PC-9 (cell line): ENCODE measurements around the gene PRR19. TPM values are rescaled to one million over a fixed set of nuclear protein-coding genes. Genes with fewer than 3 reads are reported as not detected.
A peak's percentile ranks its signal among the peaks of the same experiment; 100 is the strongest.

Experiments
- BruUV-seq: library from RNA; stranded (reverse); fragments of 400-500 nt; replicated peaks from 2 replicates; lab custom pipeline; 2021; lab: Mats Ljungman, UMichigan
- CTCF ChIA-PET: fragments of 300-600 bp; sonication (Branson Sonifier 250); formaldehyde crosslinking; loops from one replicate; lab custom pipeline; 2022; ENCODE audit warnings: antibody characterized with exemption; lab: Charles Lee
- POLR2A ChIA-PET: fragments of 300-600 bp; sonication (Branson Sonifier 250); formaldehyde crosslinking; loops from one replicate; lab custom pipeline; 2022; ENCODE audit warnings: antibody characterized with exemption; ENCODE audit not compliant: unreplicated experiment; lab: Charles Lee
- DNase-seq, 2 experiments: peaks; one replicate each; pipeline versions ENCODE4 v3.0.0 to v3.0.0-alpha.2; 2015 to 2022; ENCODE audit warnings: mixed read lengths in 1 of 2
- H2AFZ ChIP-seq: fragments of 200-600 bp; sonication (generic); 2 replicates; pipeline ENCODE4 v1.8.1; 2017; ENCODE audit warnings: antibody characterized with exemption
- H3F3A ChIP-seq: fragments of 200-600 bp; sonication (generic); 2 replicates; pipeline ENCODE4 v1.8.1; 2017; ENCODE audit warnings: antibody characterized with exemption, mild to moderate bottlenecking, low read depth; ENCODE audit not compliant: insufficient read depth
- H3K27ac ChIP-seq: fragments of 200-600 bp; sonication (generic); 2 replicates; pipeline ENCODE4 v1.6.1; 2016; ENCODE audit warnings: mixed run types
- H3K27me3 ChIP-seq: fragments of 200-600 bp; sonication (generic); 2 replicates; pipeline ENCODE4 v1.6.1; 2016; ENCODE audit warnings: low read depth, mixed run types; ENCODE audit not compliant: insufficient read depth
- H3K36me3 ChIP-seq: fragments of 200-600 bp; sonication (generic); 2 replicates; pipeline ENCODE4 v1.6.1; 2016; ENCODE audit warnings: low read depth, mixed run types
- H3K4me1 ChIP-seq: fragments of 200-600 bp; sonication (generic); replicated peaks from 2 replicates; pipeline ENCODE4 v1.6.1; 2016; ENCODE audit warnings: mixed run types; ENCODE audit not compliant: insufficient read depth
- H3K4me2 ChIP-seq: fragments of 200-600 bp; sonication (generic); 2 replicates; pipeline ENCODE4 v1.6.1; 2017; ENCODE audit warnings: mixed run types
- H3K4me3 ChIP-seq: fragments of 200-600 bp; sonication (generic); 2 replicates; pipeline ENCODE4 v1.6.1; 2016; ENCODE audit warnings: mixed run types
- H3K79me2 ChIP-seq: fragments of 200-600 bp; sonication (generic); 2 replicates; pipeline ENCODE4 v1.6.1; 2017; ENCODE audit warnings: low read depth, mixed run types
- H3K9me2 ChIP-seq: fragments of 200-600 bp; sonication (generic); 2 replicates; pipeline ENCODE4 v1.8.1; 2017; ENCODE audit warnings: mild to moderate bottlenecking; ENCODE audit not compliant: insufficient read depth
- H3K9me3 ChIP-seq: fragments of 200-600 bp; sonication (generic); 2 replicates; pipeline ENCODE4 v1.8.1; 2016; ENCODE audit warnings: low read depth; ENCODE audit not compliant: insufficient read depth
- H4K20me1 ChIP-seq: fragments of 200-600 bp; sonication (generic); 2 replicates; pipeline ENCODE4 v1.8.1; 2017; ENCODE audit not compliant: insufficient read depth
- CTCF ChIP-seq: fragments of 200-600 bp; sonication (generic); conservative IDR thresholded peaks from 2 replicates; pipeline ENCODE4 v1.6.1; 2017; ENCODE audit warnings: mixed run types, antibody characterized with exemption, mild to moderate bottlenecking, moderate library complexity
- EZH2 ChIP-seq: fragments of 200-600 bp; sonication (generic); IDR thresholded peaks from 2 replicates; pipeline ENCODE4 v1.8.0; 2017; ENCODE audit warnings: antibody characterized with exemption, low read depth
- intact Hi-C: fragments of 100-400 bp; cut with micrococcal nuclease; formaldehyde crosslinking; loops from one replicate; pipeline ENCODE4 v1.10.0; 2022; ENCODE audit not compliant: unreplicated experiment
- total RNA-seq: library from RNA; stranded (reverse); gene quantifications from 2 replicates; pipeline ENCODE4 v1.2.3, GENCODE V29; 2021

Gene PRR19
- total RNA-seq, 1 experiment from 2014 or later = 0.85 TPM

DNA sequence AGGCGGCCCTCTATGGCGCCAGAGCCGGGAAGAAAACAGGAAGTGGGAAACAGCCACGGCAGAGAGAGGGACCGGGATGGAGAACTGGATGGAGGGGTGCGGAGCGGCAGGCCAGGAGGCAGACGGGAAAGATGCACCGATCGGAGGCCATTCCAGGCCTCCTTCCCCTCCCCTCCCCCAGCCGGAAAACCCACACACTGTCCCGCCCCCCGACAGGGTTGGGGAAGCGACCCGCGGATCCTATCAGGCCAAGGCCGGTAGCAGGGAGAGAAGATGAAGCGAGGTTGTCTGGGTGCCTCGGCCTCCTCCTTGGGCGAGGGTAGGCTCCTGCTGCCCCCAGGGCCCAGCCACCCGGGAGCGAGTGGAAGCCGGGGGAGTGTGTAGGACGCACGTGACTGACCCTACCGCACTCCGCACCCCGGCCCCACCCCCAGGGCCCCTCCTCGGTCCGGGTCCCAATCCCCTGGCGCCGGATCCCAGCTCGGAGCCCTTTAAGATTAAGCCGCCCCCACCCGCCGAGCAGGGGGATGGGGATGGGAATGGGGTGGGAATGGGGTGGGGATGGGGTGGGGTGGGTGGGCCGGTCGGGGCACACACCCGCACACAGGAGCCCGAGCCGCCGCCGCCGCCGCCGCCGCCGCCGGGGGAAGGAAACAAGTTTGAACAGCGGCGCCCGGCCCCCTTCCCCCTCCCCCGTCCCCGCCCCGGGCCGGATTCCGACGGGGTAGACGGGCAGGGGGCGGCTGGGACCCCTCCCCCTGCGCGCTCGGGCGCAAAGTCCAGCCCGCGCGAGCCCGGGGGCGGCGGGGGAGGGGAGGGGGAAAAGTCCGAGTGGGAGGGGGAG lies 48.5 kb upstream of the PRR19 start:
- Histone ChIP-seq H3K4me2 (peak overlapping the region; percentile 95), H3K4me3 (peak overlapping the region; percentile 98), H4K20me1 (peaks cover 14% of the 10 kb centered on the region; the same call in 1 of the 2 replicates), H3K79me2 (peaks cover 35% of the 10 kb centered on the region), H3K9me2 (no peaks in the 10 kb centered on the region), H2AFZ (peak overlapping the region; percentile 72), H3F3A (peaks cover 13% of the 10 kb centered on the region), H3K27me3 (no peaks in the 10 kb centered on the region), H3K27ac (0 out of 2 replicates have a peak overlapping the region, but pooled peaks have one; percentile 13), H3K9me3 (no peaks in the 10 kb centered on the region), H3K36me3 (no peaks in the 10 kb centered on the region), H3K4me1 (peaks cover 13% of the 10 kb centered on the region)
- intact Hi-C loops = loop anchor here (1.0 kb wide), 1 partner anchor 9 kb away; no protein-coding TSS in a partner anchor
- no peak for TF ChIP-seq CTCF
- POLR2A ChIA-PET = no interaction called here
- BruUV-seq = no TSS peak
- peak; percentile 38 to 64 for DNase-seq
- CTCF ChIA-PET = no interaction called here

- intact Hi-C loops = no loop called here
- Histone ChIP-seq H3K36me3 (no peaks in the 10 kb centered on the region), H3K4me1 (peaks cover 13% of the 10 kb centered on the region), H3K9me2 (no peaks in the 10 kb centered on the region), H3K9me3 (no peaks in the 10 kb centered on the region), H3K27me3 (no peaks in the 10 kb centered on the region), H3K79me2 (peaks cover 35% of the 10 kb centered on the region), H3K27ac (0 out of 2 replicates have a peak overlapping the region, but pooled peaks have one; percentile 13), H2AFZ (peak overlapping the region; percentile 72), H4K20me1 (peaks cover 14% of the 10 kb centered on the region; the same call in 1 of the 2 replicates), H3F3A (peaks cover 20% of the 10 kb centered on the region), H3K4me2 (peak overlapping the region; percentile 95), H3K4me3 (peak overlapping the region; percentile 98)
- CTCF ChIA-PET = no interaction called here
- DNase-seq = peak in 1 of 2 experiments; percentile 63
- BruUV-seq = TSS peak; percentile 39
- TF ChIP-seq EZH2 = no peak
- no peak for TF ChIP-seq CTCF
- POLR2A ChIA-PET = no interaction called here
Observed at GRCh38 chr19:42254089-42254849, 47.7 kb upstream of the PRR19 start.
